Choroid plexus epithelial cell (primary cell): ENCODE results near the gene KRABD2.
"Not testable (repeated sequence)": the region's sequence is repeated elsewhere in the genome, so short reads cannot be mapped to it uniquely, and the experiment has no call there.

ENCODE experiments used
- DNase-seq: peaks from one replicate; pipeline ENCODE4 v3.0.0-alpha.2; 2010; ENCODE audit warnings: low read depth
- H3K4me3 ChIP-seq: 2 replicates; pipeline ENCODE4 v1.5.1; 2011; ENCODE audit warnings: low read depth, mild to moderate bottlenecking, control low read depth, low read length, moderate library complexity
- TF ChIP-seq, protein P1 (sequence below): conservative IDR thresholded peaks from 2 replicates; pipeline ENCODE4 v1.5.1; 2011; ENCODE audit warnings: low read depth, mild to moderate bottlenecking, control low read depth, inconsistent platforms, low read length, moderate library complexity

Gene KRABD2

GRCh38 chr17:8360751-8361150 is 15.8 kb downstream of the KRABD2 start:
- H3K4me3 ChIP-seq: no peak overlapping the region
- TF ChIP-seq, protein P1, sequence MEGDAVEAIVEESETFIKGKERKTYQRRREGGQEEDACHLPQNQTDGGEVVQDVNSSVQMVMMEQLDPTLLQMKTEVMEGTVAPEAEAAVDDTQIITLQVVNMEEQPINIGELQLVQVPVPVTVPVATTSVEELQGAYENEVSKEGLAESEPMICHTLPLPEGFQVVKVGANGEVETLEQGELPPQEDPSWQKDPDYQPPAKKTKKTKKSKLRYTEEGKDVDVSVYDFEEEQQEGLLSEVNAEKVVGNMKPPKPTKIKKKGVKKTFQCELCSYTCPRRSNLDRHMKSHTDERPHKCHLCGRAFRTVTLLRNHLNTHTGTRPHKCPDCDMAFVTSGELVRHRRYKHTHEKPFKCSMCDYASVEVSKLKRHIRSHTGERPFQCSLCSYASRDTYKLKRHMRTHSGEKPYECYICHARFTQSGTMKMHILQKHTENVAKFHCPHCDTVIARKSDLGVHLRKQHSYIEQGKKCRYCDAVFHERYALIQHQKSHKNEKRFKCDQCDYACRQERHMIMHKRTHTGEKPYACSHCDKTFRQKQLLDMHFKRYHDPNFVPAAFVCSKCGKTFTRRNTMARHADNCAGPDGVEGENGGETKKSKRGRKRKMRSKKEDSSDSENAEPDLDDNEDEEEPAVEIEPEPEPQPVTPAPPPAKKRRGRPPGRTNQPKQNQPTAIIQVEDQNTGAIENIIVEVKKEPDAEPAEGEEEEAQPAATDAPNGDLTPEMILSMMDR: no peak
- DNase-seq: no peak

DNA sequence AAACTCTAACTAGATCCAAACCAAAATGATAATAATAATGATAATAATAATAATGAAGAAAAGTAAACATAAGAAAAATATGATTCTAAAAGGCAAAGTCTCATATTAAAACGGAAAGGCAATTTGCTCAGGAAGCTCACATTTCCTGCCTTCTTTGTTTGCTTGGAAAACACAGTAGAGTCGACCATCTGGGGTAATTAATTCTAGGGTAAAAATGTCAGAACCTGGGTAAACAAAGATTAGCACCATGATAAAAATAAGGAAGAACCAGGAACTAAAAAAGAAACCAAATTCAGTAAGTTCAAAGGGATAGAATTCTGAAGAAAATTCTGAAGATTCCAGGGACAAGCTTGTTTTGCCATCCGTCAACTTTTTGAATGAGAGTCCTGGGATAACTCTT is 16.2 kb downstream of the KRABD2 start:
- no peak for DNase-seq
- TF ChIP-seq, protein P1: no peak
- H3K4me3 ChIP-seq: no peak overlapping the region

GRCh38 chr17:8359769-8360168 is 16.7 kb downstream of the KRABD2 start:
- H3K4me3 ChIP-seq: no peak overlapping the region
- TF ChIP-seq, protein P1: no peak
- peak; percentile 80 for DNase-seq

DNA sequence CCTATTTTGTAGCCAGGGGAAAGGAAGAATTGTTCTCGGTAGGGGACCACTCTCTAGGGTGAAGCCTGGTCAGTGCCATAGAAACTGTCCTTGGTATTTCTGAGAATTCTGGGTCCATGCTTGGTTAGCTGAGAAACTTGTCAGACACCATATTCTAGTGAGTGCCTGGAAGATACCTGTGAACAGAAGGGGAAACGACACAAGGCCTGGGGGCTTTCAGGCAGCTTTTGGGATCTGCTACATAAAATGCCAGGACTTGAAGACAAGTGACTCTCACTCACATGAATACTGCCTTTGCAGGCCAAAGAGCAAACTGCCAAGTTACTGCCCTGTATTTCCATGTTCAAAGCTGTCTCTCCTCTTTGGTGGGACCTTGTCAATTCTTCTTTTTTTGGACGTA is 18.6 kb downstream of the KRABD2 start:
- DNase-seq: no peak
- H3K4me3 ChIP-seq: no peak overlapping the region
- TF ChIP-seq, protein P1: no peak

DNA sequence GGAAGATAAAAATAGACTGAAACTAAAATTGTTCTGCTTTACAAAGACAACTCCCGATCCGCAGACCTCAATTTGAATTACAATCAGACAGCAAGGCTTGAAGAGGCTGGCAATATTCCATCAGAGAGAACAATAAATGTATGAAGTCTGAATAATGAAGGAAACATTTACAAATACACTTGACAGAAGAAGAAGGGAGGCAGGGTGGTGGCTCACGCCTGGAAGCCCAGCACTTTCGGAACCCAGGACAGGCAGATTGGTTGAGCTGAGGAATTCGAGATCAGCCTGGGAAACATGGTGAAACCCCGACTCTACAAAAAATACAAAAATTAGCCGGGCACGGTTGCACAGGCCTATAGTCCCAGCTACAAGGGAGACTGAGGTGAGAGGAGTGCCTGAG is 22.3 kb downstream of the KRABD2 start:
- H3K4me3 ChIP-seq: no peak overlapping the region
- no peak for DNase-seq
- TF ChIP-seq, protein P1: no peak

DNA sequence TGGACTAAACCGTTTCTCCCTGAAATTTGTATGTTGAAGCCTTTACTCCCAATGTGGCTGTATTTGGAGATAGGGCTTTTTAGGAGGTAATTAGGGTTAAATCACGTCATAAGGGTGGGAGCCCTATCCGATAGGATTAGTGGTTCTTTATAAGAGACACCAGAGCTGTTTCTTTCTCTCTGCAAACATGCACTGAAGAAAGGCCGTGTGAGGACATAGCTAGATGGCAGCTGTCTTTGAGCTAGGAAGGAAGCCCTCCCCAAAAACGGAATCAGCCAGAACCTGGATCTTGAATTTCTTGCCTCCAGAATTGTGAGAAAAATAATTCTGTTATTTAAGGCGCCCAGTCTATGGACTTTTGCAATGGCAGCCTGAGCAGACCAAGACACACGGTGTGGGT is 22.8 kb downstream of the KRABD2 start:
- TF ChIP-seq, protein P1: no peak
- no peak overlapping the region for H3K4me3 ChIP-seq
- DNase-seq: no peak

DNA sequence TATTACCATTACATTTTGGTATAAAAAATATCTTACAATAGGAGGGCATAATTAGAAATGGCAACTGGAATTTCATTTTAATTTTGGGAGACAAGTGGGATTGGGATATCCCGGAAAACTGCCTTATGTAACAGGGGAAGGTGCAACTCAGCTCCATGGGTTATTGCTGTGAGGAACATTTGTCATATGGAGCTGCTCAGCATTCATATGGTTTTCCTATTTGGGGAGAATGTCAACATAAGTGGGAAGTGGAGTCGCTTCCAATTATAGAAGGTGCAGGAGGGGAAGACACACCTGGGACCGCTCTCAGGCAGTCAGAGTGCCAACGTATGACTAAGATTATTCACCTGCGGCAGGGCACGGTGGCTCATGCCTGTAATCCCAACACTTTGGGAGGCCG is 26.2 kb downstream of the KRABD2 start:
- TF ChIP-seq, protein P1: no peak
- DNase-seq: no peak
- no peak overlapping the region for H3K4me3 ChIP-seq

- not testable (repeated sequence) for H3K4me3 ChIP-seq, DNase-seq
Observed at GRCh38 chr17:8347001-8347400, 29.5 kb downstream of the KRABD2 start.
